ENCODE data around the gene CLEC2L.

The CLEC2L gene

GRCh38 chr7:139523199-139523941 lies at the start of gene CLEC2L:
Gene CLEC2L (plus strand): TSS chr7:139523685. CDS start chr7:139523928, 243 bp downstream.
- DNase-seq, result peak in 1 of 2 experiments; percentile 27

GRCh38 chr7:139476139-139476538 lies 47.3 kb upstream of the CLEC2L start:
- no peak for DNase-seq

- DNase-seq, result no peak
Observed at GRCh38 chr7:139476891-139477290, 46.6 kb upstream of the CLEC2L start.

GRCh38 chr7:139479620-139480019 lies 43.9 kb upstream of the CLEC2L start:
- DNase-seq, result no peak

GRCh38 chr7:139481364-139481763 lies 42.1 kb upstream of the CLEC2L start:
- DNase-seq, result no peak

- no peak for DNase-seq
Observed at GRCh38 chr7:139482122-139482521, 41.4 kb upstream of the CLEC2L start.

- DNase-seq, result peak in 1 of 2 experiments; percentile 32
Observed at GRCh38 chr7:139482662-139483466, 40.6 kb upstream of the CLEC2L start.

GRCh38 chr7:139487366-139488080 lies 36.0 kb upstream of the CLEC2L start:
- no peak for DNase-seq

GRCh38 chr7:139488810-139489209 lies 34.7 kb upstream of the CLEC2L start:
- DNase-seq, result no peak

GRCh38 chr7:139490130-139490529 lies 33.4 kb upstream of the CLEC2L start:
- DNase-seq, result no peak

GRCh38 chr7:139492293-139492692 lies 31.2 kb upstream of the CLEC2L start:
- no peak for DNase-seq

- DNase-seq, result no peak
Observed at GRCh38 chr7:139494835-139495579, 28.5 kb upstream of the CLEC2L start.

GRCh38 chr7:139495580-139496125 lies 27.8 kb upstream of the CLEC2L start:
- no peak for DNase-seq

- DNase-seq, result no peak
Observed at GRCh38 chr7:139496528-139496927, 27.0 kb upstream of the CLEC2L start.

- no peak for DNase-seq
Observed at GRCh38 chr7:139500770-139501138, 22.7 kb upstream of the CLEC2L start.

GRCh38 chr7:139502226-139502625 lies 21.3 kb upstream of the CLEC2L start:
- DNase-seq, result no peak

- DNase-seq, result no peak
Observed at GRCh38 chr7:139505563-139505962, 17.9 kb upstream of the CLEC2L start.

- no peak for DNase-seq
Observed at GRCh38 chr7:139509535-139509934, 13.9 kb upstream of the CLEC2L start.

GRCh38 chr7:139511315-139511714 lies 12.2 kb upstream of the CLEC2L start:
- no peak for DNase-seq

GRCh38 chr7:139515266-139515665 lies 8.2 kb upstream of the CLEC2L start:
- no peak for DNase-seq

GRCh38 chr7:139521439-139521838 lies 2.0 kb upstream of the CLEC2L start:
- DNase-seq, result no peak

GRCh38 chr7:139522830-139523198 lies 671 bp upstream of the CLEC2L start:
- no peak for DNase-seq

All from NCI-H524 (cell line).